ENCODE measurements around the gene AHCYL1.
"Not testable (repeated sequence)": the region's sequence is repeated elsewhere in the genome, so short reads cannot be mapped to it uniquely, and the experiment has no call there.

AHCYL1 gene

GRCh38 chr1:110002695-110003094, 18.1 kb downstream of the AHCYL1 start:
- no peak for DNase-seq

DNA sequence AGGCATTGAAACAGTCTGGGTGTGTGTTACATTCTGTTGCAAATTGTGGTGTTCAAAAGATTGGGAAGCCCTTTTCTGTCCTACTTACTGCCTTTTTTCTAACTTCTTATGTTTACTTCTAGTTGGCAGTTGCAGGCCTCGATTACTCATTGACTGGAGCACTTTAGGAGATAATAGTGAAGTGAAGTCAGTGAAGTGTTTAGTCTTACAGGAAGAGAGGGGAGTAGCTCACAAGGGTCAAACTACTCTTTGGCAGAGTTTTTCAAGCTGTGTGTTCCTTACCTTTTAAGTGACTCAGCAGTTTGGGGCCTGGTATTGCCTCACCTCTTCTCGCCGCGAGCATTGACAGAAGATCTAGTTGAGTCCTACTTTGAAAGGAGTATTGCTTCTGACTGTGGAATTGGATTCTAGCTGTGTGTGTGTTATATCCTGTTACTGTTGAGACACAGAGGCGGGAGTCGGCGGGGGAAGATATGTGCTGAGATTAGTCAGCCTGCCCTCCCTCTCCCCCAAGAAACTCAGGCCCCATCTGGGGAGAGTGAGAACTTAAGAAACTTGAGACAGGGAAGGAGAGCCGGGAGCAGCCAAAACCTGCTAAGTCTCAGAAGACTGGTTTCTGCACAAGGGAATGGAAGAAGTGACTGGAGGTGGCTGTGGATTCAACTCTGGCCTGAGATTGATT, 19.3 kb downstream of the AHCYL1 start:
- DNase-seq = no peak

GRCh38 chr1:110004583-110004982, 20.0 kb downstream of the AHCYL1 start:
- DNase-seq = no peak

DNA sequence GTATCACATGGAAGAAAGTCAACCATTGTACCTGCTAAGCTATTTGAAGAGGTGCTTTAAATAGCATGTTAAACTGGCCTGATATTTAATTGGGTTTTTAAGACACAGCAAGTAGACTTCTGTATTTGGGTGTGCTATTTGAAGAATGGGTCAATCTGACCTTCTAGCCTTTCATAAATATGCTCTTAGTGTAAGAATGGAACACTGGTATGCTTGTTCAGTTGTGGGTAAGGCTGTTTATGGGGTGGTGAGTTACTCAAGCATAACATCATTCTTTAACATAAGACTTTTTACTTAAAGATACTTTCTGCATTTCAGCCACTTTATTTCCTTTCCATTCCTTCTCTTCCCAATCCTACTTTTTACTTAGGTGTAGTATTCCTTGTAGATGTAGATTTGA, 21.4 kb downstream of the AHCYL1 start:
- no peak for DNase-seq

GRCh38 chr1:110006516-110006915, 22.0 kb downstream of the AHCYL1 start:
- DNase-seq = no peak

DNA sequence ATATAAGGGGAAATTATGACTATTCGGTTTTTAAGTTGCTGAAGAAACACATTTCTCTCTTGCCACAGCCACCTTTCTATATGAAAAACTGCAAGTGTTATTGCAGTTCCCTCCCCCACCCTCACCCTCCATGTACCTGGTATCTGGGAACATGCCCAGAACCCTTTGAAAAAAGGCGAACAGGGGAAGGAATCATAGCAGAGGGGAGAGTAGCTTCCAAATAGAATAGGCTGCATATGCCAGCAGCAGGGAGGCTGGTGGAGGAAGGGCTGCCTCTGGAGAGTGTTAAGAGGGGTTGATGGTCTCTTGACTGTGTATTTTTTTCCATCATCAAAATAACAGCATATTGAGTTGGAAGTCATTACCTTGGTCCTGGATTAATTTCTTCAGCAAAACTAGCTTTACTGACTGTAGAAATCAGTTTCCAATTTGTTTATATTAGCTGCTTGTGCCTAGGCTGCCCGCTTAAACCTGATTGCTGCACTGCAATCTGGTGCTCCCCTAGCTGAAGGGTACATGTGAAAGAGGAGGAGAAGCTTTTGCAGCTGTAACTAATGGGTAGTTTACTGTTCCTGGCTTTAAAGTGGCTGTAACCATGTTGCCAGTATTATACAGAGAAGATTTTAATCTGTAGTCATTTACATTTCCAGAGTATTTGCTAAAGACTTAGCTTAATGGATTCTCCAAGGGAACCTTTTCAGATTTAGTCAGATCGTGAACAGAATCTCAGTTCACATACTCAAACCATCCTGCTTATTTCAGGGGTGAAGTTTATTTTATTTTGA, 22.7 kb downstream of the AHCYL1 start:
- DNase-seq = no peak

GRCh38 chr1:110008971-110009565, 24.5 kb downstream of the AHCYL1 start:
- no peak for DNase-seq

DNA sequence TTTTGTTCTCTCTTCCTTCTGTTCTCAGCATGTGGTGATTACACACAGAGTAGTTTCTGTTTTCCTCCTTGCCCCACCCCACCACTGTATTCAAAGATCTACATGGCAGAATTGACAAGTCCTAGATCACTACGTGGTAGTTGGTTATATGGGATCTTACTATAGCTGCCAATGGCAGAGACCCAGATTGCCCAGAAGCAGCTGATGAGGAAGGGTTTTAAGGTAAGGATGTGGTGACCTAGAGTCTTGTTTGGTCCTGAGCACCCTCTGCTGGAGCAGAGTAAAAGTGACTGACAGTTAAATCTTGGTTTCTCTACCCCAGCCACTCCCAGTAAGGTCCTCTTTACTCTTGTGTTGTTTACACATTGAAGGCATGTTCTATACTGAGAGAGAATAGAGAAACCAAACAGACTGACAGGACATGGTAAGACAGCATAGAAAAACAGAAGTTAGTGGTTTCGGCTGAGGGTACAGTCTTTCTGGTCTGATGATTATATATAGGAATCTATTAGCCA, 27.0 kb downstream of the AHCYL1 start:
- no peak for DNase-seq

DNA sequence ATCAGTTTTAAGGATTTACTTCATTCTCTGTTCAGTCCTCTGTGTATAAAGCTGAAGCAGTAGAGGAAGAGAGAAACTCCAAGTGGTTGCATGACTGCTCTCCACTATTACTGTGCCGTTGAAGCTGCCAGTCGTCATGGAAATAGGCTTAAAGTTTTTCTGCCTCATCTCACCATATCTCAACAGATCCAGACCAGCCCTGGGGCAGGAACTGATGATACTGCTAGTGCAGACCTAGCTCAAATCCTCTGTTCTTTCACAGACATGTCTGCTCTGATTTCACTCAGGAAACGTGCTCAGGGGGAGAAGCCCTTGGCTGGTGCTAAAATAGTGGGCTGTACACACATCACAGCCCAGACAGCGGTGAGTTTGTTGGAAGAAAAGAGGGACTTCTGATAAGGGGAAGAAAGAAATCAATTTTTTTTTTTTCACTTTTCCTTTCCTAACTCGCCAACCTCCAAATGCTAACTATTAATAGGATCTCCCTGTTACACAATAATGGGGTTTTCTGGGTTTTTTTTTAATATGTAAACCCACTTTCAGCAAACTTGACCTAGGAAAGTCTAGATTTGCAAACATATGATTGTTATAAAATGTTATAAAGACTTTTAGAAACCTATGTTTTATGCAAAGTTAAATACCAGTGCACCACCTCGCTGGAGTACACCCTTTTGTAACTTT, 27.7 kb downstream of the AHCYL1 start:
- DNase-seq = no peak

GRCh38 chr1:110017792-110018191, 33.2 kb downstream of the AHCYL1 start:
- no peak for DNase-seq

DNA sequence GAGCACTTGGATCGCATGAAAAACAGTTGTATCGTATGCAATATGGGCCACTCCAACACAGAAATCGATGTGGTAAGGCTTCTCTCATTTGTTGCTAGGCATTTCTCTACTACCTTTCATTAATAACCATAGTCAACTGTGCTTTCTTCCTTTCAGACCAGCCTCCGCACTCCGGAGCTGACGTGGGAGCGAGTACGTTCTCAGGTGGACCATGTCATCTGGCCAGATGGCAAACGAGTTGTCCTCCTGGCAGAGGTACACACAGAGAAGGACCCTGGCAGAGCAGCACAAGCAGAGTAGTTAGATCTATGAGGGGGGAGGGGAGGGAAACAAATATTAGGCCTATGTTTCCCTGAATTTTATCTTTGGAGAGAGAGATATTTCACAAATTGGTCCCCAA, 33.8 kb downstream of the AHCYL1 start:
- DNase-seq = no peak

DNA sequence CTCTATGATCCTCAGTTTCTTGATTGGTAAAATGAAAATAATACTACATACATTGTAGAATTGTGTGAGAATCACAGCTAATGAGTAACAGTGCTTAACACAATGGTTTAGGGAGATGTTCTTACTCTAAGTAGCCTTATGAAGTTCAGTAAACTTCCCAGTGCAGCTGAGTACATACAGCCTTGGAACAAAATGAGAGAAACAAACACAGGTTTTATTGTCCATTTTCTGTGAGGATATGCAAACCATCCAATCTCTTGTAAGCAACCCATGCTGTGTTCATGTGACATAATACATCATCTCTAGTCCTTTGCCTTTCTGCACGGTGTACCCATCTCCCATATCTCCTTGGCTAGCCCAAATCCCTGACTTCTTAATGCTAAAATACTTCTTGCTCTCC, 35.2 kb downstream of the AHCYL1 start:
- DNase-seq = no peak

DNA sequence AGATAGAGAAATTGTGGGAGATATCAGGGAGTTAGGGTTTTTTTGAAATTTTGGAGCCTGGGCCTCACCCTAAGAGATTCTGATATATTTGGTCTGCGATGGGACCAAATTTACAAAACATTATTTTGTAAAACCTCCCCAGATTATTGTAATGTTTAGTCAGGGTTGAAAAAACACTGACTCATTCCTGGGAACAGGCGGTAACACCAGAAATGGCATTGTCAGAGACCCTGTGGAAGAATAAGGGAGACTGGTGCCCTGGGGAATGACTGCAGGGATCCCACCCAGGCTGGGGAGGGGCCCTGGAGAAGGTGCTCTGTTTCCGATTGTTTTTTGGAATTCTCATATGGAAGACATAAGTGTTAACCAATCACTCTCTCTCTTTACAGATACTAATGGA, 36.7 kb downstream of the AHCYL1 start:
- no peak for DNase-seq

GRCh38 chr1:110024613-110025012, 40.0 kb downstream of the AHCYL1 start:
- no peak for DNase-seq

GRCh38 chr1:110030687-110031086, 46.1 kb downstream of the AHCYL1 start:
- DNase-seq = not testable (repeated sequence)

GRCh38 chr1:110032327-110032726, 47.8 kb downstream of the AHCYL1 start:
- no peak for DNase-seq

- no peak for DNase-seq
These were observed 48.9 kb downstream of the AHCYL1 start for GRCh38 chr1:110033421-110033820.

GRCh38 chr1:110034040-110034450, 49.5 kb downstream of the AHCYL1 start:
- DNase-seq = no peak

DNA sequence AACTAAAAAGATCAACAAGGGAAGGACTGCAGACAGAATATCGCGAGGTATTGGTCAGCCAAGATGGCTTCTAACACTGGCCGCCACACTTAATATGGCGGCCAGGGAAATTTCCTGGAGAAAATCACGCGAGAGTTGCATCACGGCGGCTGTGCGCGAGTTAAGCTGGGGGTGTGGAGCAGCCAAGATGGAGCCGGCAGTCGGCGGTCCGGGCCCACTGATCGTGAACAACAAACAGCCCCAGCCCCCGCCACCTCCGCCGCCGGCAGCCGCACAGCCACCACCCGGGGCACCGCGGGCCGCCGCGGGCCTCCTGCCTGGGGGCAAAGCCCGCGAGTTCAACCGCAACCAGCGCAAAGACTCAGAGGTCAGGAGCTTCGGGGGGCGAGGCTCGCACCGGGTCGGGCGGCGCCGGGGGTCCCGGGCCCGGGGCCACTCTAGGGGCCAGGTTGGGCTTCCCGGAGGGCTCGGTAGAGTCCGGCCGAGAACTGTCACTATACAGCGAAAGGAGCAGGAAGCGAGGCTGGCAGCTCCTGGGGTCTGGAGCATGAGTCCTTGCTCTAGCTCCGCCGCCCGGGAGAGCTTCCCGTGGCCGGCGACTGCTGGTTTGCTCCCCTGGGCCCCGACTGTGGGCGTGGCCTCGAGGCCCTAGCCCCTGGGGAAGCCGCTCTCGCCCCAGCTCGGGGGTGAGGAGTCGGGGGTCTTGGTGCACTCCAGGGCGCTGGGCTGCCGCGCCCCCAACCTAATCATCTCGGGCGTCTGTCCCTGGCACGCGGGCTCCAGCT, 50.1 kb downstream of the AHCYL1 start, which contains the start of gene STRIP1:
STRIP1 (plus strand) TSS at position 174 of the 785 bp plus-strand sequence; CDS start at position 188, 14 bp downstream.
- peak; percentile 88 for DNase-seq

GRCh38 chr1:110035236-110035752, 50.7 kb downstream of the AHCYL1 start:
- no peak for DNase-seq

DNA sequence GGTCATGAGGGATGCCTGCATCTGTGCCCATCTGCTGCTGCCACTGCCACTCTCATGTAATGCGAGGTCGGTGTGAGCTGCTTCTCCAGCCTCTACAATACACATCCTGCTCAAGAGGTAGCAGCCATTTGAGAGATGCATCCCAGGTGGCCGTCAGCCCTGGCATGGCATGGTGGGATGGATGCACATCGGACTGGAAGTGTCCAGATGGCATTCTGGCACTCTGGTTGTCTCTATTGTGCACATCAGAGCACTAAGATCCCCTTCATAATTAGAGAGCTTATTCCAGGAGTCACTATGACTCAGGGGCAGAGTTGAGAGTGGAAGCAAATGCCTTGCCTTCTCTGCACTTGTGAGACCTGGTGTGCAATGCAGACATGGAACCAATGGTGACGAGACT, 53.7 kb downstream of the AHCYL1 start:
- no peak for DNase-seq

DNA sequence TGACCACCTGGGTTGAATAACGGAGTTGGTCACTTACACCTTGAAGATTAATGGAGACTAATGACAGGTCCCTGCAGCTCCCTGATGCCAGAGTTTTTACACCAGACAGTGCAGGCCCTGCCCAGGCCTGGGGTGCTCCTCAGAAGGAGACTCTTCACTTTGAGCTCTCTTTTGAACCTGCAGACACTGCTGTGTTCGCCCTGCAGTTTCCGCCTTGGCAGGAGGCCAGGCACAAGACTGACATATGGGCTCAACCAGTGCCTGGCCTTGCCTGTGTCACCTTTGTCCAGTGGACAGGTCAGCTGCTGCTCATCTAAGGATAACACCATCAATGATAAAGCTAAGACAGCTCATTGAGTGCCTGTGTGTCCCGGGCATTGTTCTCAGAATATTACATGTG, 55.1 kb downstream of the AHCYL1 start:
- no peak for DNase-seq

Data from activated gamma-delta T cell treated with Interleukin-2 at 50 U/mL for 16 hours (primary cell).